Activated CD4-positive, alpha-beta T cell treated with anti-CD3 and anti-CD28 coated beads, Interleukin-2, amount 50 U/mL, for 4 hours (primary cell): ENCODE measurements around the gene DNASE1L3.

Experiments
- DNase-seq, 2 experiments: peaks; one replicate each; pipeline ENCODE4 v3.0.0-alpha.2; 2020

DNASE1L3 gene

DNA sequence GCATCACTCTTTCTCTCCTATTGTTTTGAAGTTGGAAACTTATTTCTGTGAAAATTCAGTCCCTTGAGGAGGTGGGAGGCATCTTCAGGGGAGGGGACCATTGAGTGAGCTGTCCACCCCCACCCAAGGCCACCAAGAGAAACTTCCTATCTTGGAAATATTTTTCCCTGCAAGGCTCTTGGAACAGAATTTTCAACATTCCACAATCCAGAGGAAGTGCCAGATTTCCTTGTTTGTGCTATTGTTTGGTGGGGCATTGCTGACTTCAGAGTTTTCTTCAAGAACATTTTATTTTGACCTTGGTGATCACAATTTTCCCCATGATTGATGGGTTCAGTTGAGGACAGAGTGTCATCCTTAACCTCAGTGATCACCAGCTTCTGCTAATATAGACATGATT is 12.0 kb downstream of the DNASE1L3 start:
- DNase-seq, result no peak

- no peak for DNase-seq
Measured at GRCh38 chr3:58198362-58198761, 12.4 kb downstream of the DNASE1L3 start.

DNA sequence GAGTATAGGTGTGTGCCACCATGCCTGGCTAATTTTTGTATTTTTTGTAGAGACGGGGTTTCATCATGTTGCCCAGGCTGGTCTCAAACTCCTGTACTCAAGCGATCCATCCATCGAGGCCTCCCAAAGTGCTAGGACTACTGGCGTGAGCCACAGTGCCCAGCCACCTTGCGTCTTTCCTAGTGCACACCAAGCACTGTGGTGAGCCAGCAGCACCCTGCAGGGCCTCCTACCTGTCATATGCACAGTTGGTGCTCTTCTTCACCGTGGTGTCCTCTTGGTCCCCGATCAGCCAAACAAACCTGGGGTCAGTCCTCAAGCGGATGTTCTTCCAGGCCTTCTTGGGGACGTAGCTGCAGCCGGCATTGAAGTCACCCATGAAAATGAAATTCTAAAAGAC is 13.2 kb downstream of the DNASE1L3 start:
- DNase-seq, result no peak

DNA sequence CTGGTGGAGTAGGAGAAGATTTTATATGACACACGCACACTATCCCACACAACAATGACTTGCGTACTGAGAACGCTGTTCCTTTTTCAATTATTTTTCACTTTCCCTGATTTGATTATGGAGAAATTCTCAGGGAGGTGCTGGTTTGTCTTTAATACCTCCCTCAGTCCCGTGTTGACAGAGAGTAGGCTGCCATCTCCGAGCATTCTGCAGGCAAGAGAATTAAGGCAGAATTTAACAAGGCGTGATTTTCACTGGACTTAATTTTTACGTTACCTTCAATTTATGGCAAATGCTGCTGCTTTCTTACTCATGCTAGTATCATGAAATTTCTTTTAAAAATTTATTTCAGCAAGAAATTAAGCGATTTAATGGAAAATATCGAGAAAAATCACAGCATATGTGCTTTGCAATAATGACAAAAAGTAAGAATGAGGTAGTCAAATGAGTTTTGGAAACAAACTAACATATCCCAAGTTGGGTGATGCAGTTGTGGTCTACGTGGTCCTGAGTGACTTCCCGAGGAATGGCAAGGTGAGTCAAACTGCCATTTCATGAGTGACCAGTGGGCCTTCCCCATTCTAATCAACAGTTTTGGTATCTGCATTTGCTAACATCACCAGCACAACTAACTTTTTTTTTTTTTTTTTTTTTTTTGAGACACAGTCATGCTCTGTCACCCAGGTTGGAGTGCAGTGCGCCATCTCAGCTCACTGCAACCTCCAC is 16.9 kb downstream of the DNASE1L3 start:
- DNase-seq, result no peak

DNA sequence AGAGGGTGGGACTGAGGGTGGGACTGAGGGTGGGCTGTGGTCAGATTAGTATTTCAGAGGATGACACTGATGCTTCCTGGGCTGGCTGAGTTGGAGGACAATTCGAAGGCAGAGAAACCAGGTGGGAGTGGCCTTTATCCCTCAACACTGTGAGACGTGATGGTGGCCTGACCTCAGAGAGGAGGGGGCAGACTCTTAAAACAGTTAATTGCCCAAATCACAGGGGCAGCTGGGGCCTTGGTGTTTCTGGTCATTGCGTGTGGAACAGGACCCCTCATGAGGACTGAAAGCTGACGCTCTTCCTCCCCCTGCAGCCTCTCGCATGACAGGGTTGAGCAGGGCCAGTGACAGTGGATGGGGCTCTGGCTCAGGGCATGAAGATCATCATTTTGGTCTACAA is 18.7 kb downstream of the DNASE1L3 start:
- DNase-seq, result no peak

DNA sequence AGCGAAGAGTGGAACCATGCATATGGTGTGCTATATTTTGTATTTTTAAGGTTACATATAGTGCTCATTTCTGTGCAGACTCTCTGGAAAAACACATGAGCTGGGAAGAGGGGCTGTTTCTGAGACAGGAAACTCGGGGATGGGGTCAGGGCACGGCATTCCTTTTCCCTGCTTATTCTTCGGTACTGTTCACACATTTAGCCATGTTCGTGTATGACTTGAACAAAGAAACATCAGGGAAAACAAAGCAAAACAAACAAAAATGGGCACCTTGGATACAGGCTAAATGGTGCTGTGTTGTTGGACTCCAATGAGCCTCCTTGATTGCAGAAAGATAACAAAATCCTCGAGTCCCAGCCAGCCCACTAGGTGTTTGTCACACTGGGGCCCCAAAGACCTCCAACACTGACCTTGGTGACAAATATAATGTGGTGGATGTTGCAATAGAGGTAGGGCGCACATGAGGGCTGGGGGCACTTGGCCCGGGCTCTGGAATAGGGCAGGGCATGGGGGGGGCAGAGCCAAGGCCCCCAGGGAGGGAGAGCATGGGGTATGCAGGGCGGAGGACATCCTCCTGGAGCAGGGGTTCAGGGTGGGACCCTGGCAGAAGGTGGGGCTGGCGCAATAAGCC is 19.3 kb downstream of the DNASE1L3 start:
- no peak for DNase-seq

DNA sequence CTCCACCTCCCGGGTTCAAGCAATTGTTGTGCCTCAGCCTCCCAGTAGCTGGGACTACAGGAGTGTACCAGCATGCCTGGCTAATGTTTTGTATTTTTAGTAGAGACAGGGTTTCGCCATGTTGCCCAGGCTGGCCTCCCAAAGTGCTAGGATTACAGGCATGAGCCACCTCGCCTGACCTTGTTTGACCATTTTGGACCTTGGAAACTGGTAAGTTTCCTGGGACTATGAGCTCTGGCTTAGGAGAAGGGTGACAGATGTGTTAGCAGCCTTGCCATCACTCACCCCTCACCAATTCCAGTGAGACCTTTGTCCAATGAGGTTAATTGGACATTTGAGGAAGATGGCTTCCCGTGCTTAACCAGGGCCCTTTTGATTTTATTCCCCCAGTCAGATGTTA is 19.9 kb downstream of the DNASE1L3 start:
- DNase-seq, result no peak

DNA sequence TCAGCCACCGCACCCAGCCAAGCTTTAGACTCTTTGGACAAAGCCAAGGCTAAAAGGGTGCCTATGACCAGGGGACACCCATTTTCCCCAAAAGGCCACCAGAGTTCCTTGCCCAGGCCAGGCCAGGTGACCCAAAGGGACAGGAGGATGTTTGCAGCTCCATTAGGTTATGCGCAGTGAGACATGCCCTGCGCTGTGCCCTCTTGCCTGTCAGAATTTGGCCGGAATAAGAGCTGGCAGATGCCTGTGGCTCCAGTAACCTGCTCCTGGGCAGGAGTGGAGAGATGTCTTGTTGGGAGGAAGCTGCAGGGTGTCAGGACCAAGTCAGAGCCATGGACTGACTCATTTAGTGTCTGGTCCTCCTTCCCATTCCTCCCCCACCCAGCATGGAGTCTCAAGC is 20.5 kb downstream of the DNASE1L3 start:
- DNase-seq, result no peak

- no peak for DNase-seq
Measured at GRCh38 chr3:58189691-58190090, 21.1 kb downstream of the DNASE1L3 start.

DNA sequence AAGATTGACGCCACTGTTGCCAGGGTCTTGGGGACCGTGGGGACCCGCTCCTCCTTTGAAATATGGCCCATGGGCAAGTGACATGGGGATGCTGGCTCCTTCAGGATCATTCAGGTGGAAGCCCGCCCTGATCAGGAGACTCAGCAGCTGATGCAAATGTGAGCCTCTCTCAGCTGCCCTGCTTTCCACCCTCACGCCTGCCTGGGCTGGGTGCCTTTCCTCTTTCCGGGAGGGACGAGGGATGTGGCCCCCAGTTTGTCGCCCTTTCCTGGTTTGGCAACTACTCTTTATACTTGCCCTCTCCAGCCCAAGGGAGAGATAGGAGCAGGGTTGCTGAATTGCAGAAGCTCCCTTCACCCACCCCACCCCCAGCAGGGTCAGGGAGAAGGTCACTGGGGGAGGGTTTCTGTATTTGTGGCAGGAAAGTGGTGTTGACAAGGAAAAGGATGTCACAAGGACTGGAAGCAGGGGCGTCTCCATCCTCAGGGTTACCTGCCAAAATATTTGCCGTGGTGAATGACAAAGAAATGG is 21.8 kb downstream of the DNASE1L3 start:
- DNase-seq, result no peak

GRCh38 chr3:58188173-58188564 is 22.6 kb downstream of the DNASE1L3 start:
- DNase-seq, result no peak

DNA sequence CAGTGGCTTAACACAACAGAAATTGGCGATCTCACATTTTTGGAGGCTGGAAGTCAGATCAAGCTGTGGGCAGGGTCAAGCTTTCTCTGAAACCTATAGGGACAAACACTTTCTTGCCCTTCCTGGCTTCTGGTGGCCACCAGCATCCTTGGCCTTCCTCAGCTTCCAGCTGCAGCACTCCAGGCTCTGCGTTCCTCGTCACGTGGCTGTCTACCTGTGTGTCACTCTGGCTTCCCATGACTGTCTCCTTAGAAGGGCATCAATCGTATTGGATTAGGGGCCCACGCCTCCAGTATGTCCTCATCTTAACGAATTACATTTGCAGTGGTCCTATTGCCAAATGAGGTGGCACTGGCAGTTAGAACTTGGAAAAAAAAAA is 25.8 kb downstream of the DNASE1L3 start:
- no peak for DNase-seq

DNA sequence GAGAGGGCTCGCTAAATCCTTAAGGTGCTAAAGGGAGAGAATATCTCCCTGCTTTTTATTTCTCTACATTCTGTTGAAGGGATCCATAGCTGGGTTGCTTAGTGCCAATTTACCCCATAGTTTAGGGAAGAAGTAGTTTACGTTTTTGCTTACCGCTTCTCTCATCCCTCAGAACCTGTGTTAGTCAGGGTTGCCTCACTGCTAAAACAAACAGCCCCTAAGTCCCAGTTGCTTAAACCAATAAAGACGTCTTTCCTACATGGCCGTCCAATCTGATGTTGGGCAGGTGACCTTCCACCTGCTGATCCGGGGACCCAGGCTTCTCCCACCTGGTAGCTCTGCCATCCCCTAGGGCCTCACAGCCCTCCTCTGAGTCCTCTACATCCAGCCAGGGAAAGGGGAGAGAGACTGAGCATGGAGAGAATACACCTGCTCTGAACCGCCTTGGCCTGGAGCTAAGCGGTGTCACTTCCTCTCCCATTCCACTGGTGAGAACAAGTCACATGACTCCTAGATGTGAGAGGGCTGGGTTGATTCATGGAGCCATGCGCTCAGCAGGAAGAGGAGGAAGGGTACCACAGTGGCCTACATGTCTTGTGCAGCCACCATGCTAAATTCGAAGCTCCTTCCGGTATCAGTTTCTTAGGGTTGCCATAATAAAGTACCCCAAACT is 26.3 kb downstream of the DNASE1L3 start:
- no peak for DNase-seq

DNA sequence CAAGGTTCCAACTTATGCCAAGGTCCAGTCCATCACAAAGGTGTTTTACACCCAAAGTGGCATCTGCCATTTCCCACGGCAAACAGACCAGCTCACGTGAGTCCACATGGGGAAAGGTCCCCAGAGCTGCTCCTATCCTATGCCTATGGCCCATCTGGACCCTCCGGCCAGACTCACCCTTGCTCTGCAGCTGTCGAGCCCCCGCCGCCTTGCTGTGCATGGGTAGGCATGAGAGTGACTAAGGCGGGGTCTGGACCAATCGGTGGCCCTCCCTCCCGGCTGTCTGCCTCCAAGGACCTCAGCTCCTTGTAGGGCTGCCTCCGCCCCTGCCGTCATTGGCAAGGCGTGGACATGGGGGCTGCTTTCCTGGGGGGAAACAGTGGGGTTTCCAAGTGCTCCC is 26.9 kb downstream of the DNASE1L3 start:
- no peak for DNase-seq

GRCh38 chr3:58183221-58183620 is 27.6 kb downstream of the DNASE1L3 start:
- DNase-seq, result no peak

DNA sequence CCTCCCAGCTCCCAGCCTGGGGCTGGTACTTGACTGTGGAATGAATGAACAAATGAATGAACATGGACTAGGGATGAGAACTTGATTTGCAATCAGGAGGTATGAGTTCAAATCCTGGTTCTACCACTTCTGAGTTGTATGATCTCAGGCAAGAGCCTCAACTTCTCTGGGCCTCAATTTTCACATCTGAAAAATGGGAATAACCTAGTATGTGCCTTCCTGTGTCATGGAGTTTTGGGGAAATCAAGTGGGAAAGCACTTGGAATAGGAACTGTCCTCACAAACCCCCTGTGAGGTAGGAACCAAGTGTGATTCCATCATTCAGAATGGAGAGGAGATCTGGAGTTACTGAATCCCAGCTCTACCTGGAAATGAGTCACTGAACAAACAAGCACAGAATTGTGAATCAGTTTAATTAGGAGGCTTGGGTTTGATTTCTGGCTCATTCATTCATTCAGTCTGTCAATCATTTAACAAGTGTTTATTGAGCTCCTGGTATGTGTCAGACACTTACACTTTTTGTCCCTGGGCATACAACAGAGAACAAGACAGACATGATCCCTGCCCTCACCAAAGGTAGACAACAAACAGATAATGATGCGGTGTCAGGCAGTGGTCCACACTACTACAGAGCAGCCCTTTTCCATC is 29.7 kb downstream of the DNASE1L3 start:
- no peak for DNase-seq

GRCh38 chr3:58180099-58180880 is 30.5 kb downstream of the DNASE1L3 start:
- DNase-seq, result no peak

DNA sequence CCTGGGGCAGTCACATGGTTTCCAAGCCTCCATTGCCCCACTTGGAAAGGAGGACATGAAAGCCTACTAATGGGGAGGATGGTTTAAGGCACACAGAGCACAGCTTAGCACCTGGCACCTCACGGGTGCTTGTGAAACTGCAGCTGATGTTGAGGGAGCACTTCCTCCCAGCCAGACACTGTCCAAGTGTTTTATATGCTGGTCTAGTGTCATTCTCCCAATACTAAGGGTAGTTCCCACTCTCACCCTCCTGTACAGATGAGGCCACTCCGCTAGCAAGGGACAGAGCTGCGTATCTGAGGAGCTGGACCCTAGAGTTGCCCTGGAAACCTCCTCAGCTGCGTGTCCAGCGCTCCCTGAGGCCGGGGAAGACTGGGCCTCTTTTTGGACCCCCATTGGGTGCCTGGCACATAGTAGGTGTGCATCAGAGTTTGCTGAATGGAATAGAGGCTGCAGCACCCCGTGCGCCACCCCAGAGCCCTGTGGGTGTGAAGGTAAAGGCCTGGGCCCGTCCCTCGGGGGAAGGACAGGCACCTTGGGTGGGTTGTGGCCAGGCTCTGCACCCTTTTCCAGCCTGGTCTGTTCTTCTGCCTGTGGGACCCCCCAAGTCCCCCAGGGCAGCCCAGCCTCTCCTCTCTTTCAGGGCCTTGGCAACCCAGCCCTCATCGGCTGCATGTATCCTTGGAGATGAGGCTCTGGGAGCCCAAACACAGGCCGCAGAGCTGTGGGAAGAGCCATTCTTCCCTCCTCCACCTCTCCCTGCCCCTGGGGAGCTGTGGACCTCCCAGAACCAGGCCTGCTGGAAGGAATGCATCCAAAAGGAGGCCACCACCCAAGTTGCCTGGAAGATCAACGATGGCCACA is 31.3 kb downstream of the DNASE1L3 start:
- no peak for DNase-seq

- no peak for DNase-seq
Measured at GRCh38 chr3:58178528-58179234, 32.1 kb downstream of the DNASE1L3 start.

DNA sequence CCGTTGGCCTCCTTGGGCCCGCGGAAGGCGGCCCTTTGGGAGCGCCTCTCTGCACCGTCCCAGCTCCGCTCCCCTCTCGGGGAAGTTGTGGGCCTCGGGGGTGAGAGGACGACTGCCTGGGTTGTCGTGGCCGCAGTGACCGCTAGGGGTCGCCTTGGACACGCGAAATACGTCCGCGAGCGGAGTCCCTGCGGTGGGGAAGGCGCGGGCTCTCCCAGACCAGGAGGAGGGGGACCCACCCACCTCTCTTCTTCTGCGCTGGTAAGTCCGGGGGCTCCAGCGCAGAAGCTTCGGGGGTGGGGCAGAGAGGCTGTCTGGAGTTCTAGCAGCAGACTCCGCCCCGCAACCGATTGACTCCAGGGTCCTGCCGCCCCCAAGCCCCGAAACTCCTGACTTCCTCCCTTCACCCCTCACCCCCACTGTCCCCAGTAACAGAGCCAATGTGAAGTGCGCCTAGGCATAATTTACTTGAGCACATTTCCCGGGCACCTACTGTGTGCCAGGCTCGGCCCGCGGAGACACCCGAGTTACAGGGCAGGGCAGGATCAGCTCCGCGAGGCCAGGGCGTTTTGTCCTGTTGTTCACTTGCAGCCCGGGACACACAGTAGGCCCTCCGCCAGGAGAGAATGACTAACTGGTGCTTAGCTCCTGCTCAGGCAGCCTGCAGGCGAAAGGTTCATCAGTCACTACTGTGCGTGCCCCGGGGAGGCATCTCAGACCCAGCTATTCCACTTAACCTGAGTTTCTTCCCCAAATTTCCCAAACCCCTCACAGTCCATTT is 32.8 kb downstream of the DNASE1L3 start:
- DNase-seq, result peak; percentile 87 to 89
